ENCODE data around the gene CSF2. TPM values are rescaled to one million over a fixed set of nuclear protein-coding genes. Genes with fewer than 3 reads are reported as not detected.

CSF2 gene
- total RNA-seq (2022) (not detected in 2 replicates), Bru-seq, nascent RNA (not detected), BruChase-seq, experiment 1, labeled RNA remaining after a 2-hour chase (not detected), BruChase-seq, experiment 2, labeled RNA remaining after a 6-hour chase (not detected)
- long read RNA-seq = 0 reads

GRCh38 chr5:132073231-132074013 is at the start of gene CSF2:
Gene CSF2 (plus strand): TSS chr5:132073789. CDS start chr5:132073824, 35 bp downstream.
- intact Hi-C loops (cut with micrococcal nuclease; ENCODE audit: unreplicated experiment) = no loop called here
- H3K4me1 ChIP-seq = no peaks in the 10 kb centered on the region
- H3K36me3 Mint-ChIP-seq (ENCODE audit: insufficient read depth, unreplicated experiment) = no peaks in the 10 kb centered on the region
- no TSS peak for BruUV-seq (replicated peaks)
- H3K4me1 Mint-ChIP-seq (ENCODE audit: low read depth, unreplicated experiment) = no peaks in the 10 kb centered on the region
- H3K4me3 ChIP-seq (ENCODE audit: low read depth, low read length) = no peak within 1 kb of the TSS
- H3K27ac Mint-ChIP-seq (ENCODE audit: unreplicated experiment) = no peak within 1 kb of the TSS
- TF ChIP-seq CTCF (IDR thresholded peaks at IDR 0.05; ENCODE audit: insufficient read depth in 1 of 2, low read depth in 1 of 2, low read length in 1 of 2, severe bottlenecking in 1 of 2, unreplicated experiment in 1 of 2) = no peak
- DNase-seq = no peak
- ChIA-PET CTCF (no interaction called here), POLR2A (no interaction called here)
- H3K9me3 ChIP-seq = no peaks in the 10 kb centered on the region
- no peaks in the 10 kb centered on the region for H3K9me3 Mint-ChIP-seq (ENCODE audit: unreplicated experiment)
- no peaks in the 10 kb centered on the region for H3K27me3 Mint-ChIP-seq (ENCODE audit: insufficient read depth, unreplicated experiment)
- no peaks in the 10 kb centered on the region for H3K27me3 ChIP-seq (replicated peaks; ENCODE audit: control insufficient read depth, insufficient read depth, low read length)
- H3K36me3 ChIP-seq (ENCODE audit: control insufficient read depth, insufficient read depth, low read length) = no peaks in the 10 kb centered on the region
- H3K4me3 Mint-ChIP-seq (ENCODE audit: unreplicated experiment) = no peak within 1 kb of the TSS

- BruUV-seq (replicated peaks) = no TSS peak
- CTCF ChIA-PET = no interaction called here
- H3K4me1 ChIP-seq = no peaks in the 10 kb centered on the region
- no peak overlapping the region for H3K4me3 ChIP-seq (ENCODE audit: low read depth, low read length)
- no peak overlapping the region for H3K4me3 Mint-ChIP-seq (ENCODE audit: unreplicated experiment)
- H3K27me3 Mint-ChIP-seq (ENCODE audit: insufficient read depth, unreplicated experiment) = peaks cover 13% of the 10 kb centered on the region
- H3K36me3 Mint-ChIP-seq (ENCODE audit: insufficient read depth, unreplicated experiment) = no peaks in the 10 kb centered on the region
- POLR2A ChIA-PET = no interaction called here
- no peaks in the 10 kb centered on the region for H3K9me3 Mint-ChIP-seq (ENCODE audit: unreplicated experiment)
- no peaks in the 10 kb centered on the region for H3K9me3 ChIP-seq
- no peak overlapping the region for H3K27ac Mint-ChIP-seq (ENCODE audit: unreplicated experiment)
- intact Hi-C loops (cut with micrococcal nuclease; ENCODE audit: unreplicated experiment) = no loop called here
- H3K27me3 ChIP-seq (replicated peaks; ENCODE audit: control insufficient read depth, insufficient read depth, low read length) = 0 out of 2 replicates have a peak, but pooled peaks cover 2% of the 10 kb centered on the region
- H3K36me3 ChIP-seq (ENCODE audit: control insufficient read depth, insufficient read depth, low read length) = no peaks in the 10 kb centered on the region
- DNase-seq = no peak
- H3K4me1 Mint-ChIP-seq (ENCODE audit: low read depth, unreplicated experiment) = no peaks in the 10 kb centered on the region
- no peak for TF ChIP-seq CTCF (IDR thresholded peaks at IDR 0.05; ENCODE audit: insufficient read depth in 1 of 2, low read depth in 1 of 2, low read length in 1 of 2, severe bottlenecking in 1 of 2, unreplicated experiment in 1 of 2)
These were observed 49.5 kb upstream of the CSF2 start for GRCh38 chr5:132024117-132024435.

- no peaks in the 10 kb centered on the region for H3K4me1 ChIP-seq
- no peak for TF ChIP-seq CTCF (IDR thresholded peaks at IDR 0.05; ENCODE audit: insufficient read depth in 1 of 2, low read depth in 1 of 2, low read length in 1 of 2, severe bottlenecking in 1 of 2, unreplicated experiment in 1 of 2)
- Mint-ChIP-seq H3K4me1 (ENCODE audit: low read depth, unreplicated experiment) (no peaks in the 10 kb centered on the region), H3K27ac (ENCODE audit: unreplicated experiment) (no peak overlapping the region), H3K27me3 (ENCODE audit: insufficient read depth, unreplicated experiment) (peaks cover 18% of the 10 kb centered on the region), H3K36me3 (ENCODE audit: insufficient read depth, unreplicated experiment) (no peaks in the 10 kb centered on the region), H3K9me3 (ENCODE audit: unreplicated experiment) (no peaks in the 10 kb centered on the region), H3K4me3 (ENCODE audit: unreplicated experiment) (no peak overlapping the region)
- no TSS peak for BruUV-seq (replicated peaks)
- H3K4me3 ChIP-seq (ENCODE audit: low read depth, low read length) = no peak overlapping the region
- H3K36me3 ChIP-seq (ENCODE audit: control insufficient read depth, insufficient read depth, low read length) = no peaks in the 10 kb centered on the region
- CTCF ChIA-PET = interaction anchor here (0.5 kb wide), 1 partner anchor 492 kb away, joined by 10 read pairs; no protein-coding TSS in a partner anchor
- DNase-seq = peak in 1 of 2 experiments; percentile 24
- intact Hi-C loops (cut with micrococcal nuclease; ENCODE audit: unreplicated experiment) = no loop called here
- H3K27me3 ChIP-seq (replicated peaks; ENCODE audit: control insufficient read depth, insufficient read depth, low read length) = no peaks in the 10 kb centered on the region
- H3K9me3 ChIP-seq = no peaks in the 10 kb centered on the region
- POLR2A ChIA-PET = no interaction called here
These were observed 48.7 kb upstream of the CSF2 start for GRCh38 chr5:132024789-132025402.

Measured in Caco-2 (cell line).